ENCODE results near the gene SLMAP.

GRCh38 chr3:57961177-57961827 is 205.2 kb downstream of the SLMAP start:
- no peak for TF ChIP-seq POLR2AphosphoS5 (IDR thresholded peaks at IDR 0.05)
- TF ChIP-seq, protein P1, sequence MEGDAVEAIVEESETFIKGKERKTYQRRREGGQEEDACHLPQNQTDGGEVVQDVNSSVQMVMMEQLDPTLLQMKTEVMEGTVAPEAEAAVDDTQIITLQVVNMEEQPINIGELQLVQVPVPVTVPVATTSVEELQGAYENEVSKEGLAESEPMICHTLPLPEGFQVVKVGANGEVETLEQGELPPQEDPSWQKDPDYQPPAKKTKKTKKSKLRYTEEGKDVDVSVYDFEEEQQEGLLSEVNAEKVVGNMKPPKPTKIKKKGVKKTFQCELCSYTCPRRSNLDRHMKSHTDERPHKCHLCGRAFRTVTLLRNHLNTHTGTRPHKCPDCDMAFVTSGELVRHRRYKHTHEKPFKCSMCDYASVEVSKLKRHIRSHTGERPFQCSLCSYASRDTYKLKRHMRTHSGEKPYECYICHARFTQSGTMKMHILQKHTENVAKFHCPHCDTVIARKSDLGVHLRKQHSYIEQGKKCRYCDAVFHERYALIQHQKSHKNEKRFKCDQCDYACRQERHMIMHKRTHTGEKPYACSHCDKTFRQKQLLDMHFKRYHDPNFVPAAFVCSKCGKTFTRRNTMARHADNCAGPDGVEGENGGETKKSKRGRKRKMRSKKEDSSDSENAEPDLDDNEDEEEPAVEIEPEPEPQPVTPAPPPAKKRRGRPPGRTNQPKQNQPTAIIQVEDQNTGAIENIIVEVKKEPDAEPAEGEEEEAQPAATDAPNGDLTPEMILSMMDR (IDR thresholded peaks at IDR 0.05), result no peak

Data from breast epithelium (tissue), 3 donors.